GM18505 (cell line): ENCODE measurements around the gene LRRC3C.
A peak's percentile ranks its signal among the peaks of the same experiment; 100 is the strongest.
"Not testable (repeated sequence)": the region's sequence is repeated elsewhere in the genome, so short reads cannot be mapped to it uniquely, and the experiment has no call there.

Source experiments
- ATAC-seq: cut with Tn5 transposase; IDR thresholded peaks from one replicate; pipeline ENCODE4 v1.9.1; 2021; ENCODE audit not compliant: unreplicated experiment
- POLR2A ChIP-seq: IDR thresholded peaks from 4 replicates; pipeline ENCODE4 v1.6.1; 2011; ENCODE audit warnings: borderline replicate concordance; ENCODE audit not compliant: insufficient read depth, insufficient read length; ENCODE audit errors: extremely low read depth

LRRC3C gene

GRCh38 chr17:39946551-39947330, 19.2 kb downstream of the LRRC3C start:
- TF ChIP-seq POLR2A: no peak

GRCh38 chr17:39948489-39948828, 20.9 kb downstream of the LRRC3C start:
- ATAC-seq: not testable (repeated sequence)

More at GRCh38 chr17:39946551-39947330, 19.2 kb downstream of the LRRC3C start:
- no peak for ATAC-seq

- TF ChIP-seq POLR2A: no peak
Observed at GRCh38 chr17:39949028-39949427, 21.5 kb downstream of the LRRC3C start.

GRCh38 chr17:39950871-39951348, 23.4 kb downstream of the LRRC3C start:
- ATAC-seq: no peak
- no peak for TF ChIP-seq POLR2A

More at GRCh38 chr17:39949028-39949427, 21.5 kb downstream of the LRRC3C start:
- ATAC-seq: no peak

- TF ChIP-seq POLR2A: no peak
- ATAC-seq: peak; percentile 23
Observed at GRCh38 chr17:39951924-39952679, 24.6 kb downstream of the LRRC3C start.

- peak; percentile 72 for ATAC-seq
- TF ChIP-seq POLR2A: peak; percentile 62
Observed at GRCh38 chr17:39952680-39953470, 25.3 kb downstream of the LRRC3C start.

GRCh38 chr17:39953471-39953888, 25.9 kb downstream of the LRRC3C start:
- ATAC-seq: no peak
- no peak for TF ChIP-seq POLR2A

- no peak for TF ChIP-seq POLR2A
Observed at GRCh38 chr17:39954876-39955275, 27.3 kb downstream of the LRRC3C start.

GRCh38 chr17:39955726-39956225, 28.2 kb downstream of the LRRC3C start:
- no peak for ATAC-seq
- no peak for TF ChIP-seq POLR2A

More at GRCh38 chr17:39954876-39955275, 27.3 kb downstream of the LRRC3C start:
- ATAC-seq: no peak

- ATAC-seq: no peak
- TF ChIP-seq POLR2A: no peak
Observed at GRCh38 chr17:39960524-39961041, 33.1 kb downstream of the LRRC3C start.

- no peak for ATAC-seq
- TF ChIP-seq POLR2A: no peak
Observed at GRCh38 chr17:39962642-39963220, 35.2 kb downstream of the LRRC3C start, which contains the start of gene GSDMA. TSS of gene GSDMA (plus strand) at chr17:39963004. CDS start at chr17:39965688, 2,684 bp downstream.

GRCh38 chr17:39963829-39964228, 36.3 kb downstream of the LRRC3C start:
- TF ChIP-seq POLR2A: no peak
- no peak for ATAC-seq

GRCh38 chr17:39965017-39965699, 37.6 kb downstream of the LRRC3C start:
- ATAC-seq: no peak
- TF ChIP-seq POLR2A: no peak

- no peak for TF ChIP-seq POLR2A
- no peak for ATAC-seq
Observed at GRCh38 chr17:39966771-39967170, 39.2 kb downstream of the LRRC3C start.
